ENCODE results near the gene APLP1.
A peak's percentile ranks its signal among the peaks of the same experiment; 100 is the strongest.
"Not testable (repeated sequence)": the region's sequence is repeated elsewhere in the genome, so short reads cannot be mapped to it uniquely, and the experiment has no call there.

APLP1 gene

DNA sequence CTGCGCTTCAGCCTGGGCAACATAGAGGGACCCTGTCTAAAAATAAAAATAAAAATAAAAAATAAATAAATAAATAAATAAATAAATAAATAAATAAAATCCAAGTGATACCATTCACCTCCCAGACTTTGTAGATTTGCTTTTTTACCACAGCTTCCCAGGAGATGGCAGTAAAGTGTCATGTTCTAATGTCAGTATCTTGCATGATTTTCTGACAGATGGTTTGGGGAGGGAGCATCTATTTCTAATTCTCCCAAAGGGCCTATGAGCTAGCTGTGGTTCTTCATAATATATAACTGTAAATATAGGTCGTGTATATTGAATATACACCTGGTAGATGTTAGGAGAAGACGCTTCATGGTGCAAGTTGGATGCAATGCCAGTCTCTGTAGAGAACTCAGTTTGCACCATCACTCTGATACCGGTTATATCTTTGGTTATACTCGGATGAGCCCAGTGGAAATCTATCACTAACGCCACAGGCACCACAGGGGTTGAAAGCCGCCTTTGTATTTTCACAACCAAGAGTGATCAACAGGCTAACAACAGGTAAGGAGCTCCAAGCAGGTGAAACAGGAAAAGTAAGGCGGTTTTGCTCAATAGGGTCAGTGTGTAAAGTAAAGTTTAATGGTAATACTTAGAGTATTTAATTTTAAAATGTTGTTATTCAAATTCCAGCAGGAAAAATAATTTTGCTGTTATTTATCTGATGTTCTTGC lies 13.9 kb downstream of the APLP1 start:
- DNase-seq (ENCODE audit: low read depth in 2 of 2) = no peak

DNA sequence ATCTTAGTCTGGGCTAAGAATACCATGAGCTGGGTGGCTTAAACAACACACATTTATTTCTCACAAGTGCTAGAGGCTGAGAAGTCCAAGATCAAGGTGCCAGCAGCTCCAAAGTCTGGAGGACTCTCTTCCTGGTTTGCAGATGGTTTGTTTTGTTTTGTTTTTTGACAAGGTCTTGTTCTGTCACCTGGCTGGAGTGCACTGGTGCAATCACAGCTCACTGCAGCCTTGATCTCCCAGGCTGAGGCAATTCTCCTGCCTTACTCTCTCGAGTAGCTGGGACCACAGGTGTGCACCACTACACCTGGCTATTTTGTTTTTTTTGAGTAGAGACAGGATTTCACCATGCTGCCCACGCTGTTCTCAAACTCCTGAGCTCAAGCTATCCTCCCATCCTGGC lies 15.5 kb downstream of the APLP1 start:
- no peak for DNase-seq (ENCODE audit: low read depth in 2 of 2)

DNA sequence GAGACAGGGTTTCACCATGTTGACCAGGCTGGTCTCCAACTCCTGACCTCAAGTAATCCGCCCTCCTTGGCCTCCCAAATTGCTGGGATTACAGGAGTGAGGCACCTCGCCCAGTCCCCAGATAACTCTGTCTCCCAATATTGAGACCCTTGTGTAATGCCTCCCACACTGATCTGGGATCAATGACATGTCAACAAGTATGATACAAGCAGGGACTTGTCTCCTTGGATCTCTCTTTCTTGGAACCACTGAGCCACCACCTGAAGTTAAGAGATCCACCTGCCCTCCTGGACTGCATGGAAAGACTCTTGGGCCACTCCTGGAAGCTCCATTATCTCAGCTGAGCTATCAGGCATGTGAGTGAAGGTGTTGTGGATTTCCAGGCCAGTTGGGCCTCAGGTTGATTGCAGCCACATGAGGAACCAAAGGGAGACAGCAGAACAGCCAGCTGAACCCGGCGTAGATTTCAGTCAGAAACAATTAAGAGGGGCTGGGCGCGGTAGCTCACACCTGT lies 16.9 kb downstream of the APLP1 start:
- no peak for DNase-seq (ENCODE audit: low read depth in 2 of 2)

DNA sequence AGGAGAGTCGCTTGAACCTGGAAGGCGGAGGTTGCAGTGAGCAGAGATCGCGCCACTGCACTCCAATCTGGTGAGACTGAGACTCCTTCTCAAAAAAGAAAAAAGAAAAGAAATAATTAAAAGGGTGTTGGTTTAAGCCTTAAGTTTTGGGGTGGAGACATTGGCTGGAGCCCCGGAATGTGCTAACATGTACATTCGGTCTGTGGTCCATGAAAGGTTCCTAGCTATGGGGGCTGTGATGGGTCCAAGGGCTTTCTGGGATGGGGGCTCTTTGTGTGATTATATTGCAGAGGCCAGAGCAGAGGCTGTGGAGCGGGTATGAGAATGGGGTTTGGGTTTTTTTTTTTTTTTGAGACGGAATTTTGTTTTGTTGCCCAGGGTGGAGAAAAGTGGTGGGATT lies 17.5 kb downstream of the APLP1 start:
- DNase-seq (ENCODE audit: low read depth in 2 of 2) = no peak

DNA sequence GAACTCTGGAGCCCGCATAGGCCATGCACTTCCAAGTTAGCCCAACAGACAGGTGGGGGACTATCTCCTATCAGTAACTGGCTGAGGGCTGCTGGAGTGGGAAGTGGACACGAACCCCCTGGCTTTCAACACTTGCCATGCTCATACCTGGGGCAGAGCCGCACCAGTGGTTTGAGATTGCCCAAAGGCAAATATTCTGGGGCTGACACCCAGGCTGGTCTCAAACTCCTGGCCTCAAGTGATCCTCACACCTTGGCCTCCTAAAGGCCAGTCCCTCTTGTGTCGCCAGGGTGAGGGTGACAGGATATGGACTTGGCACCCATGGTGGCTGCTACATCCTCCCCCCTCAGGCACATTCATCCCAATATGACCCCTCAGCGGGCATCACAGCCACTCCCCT lies 18.8 kb downstream of the APLP1 start:
- no peak for DNase-seq (ENCODE audit: low read depth in 2 of 2)

DNA sequence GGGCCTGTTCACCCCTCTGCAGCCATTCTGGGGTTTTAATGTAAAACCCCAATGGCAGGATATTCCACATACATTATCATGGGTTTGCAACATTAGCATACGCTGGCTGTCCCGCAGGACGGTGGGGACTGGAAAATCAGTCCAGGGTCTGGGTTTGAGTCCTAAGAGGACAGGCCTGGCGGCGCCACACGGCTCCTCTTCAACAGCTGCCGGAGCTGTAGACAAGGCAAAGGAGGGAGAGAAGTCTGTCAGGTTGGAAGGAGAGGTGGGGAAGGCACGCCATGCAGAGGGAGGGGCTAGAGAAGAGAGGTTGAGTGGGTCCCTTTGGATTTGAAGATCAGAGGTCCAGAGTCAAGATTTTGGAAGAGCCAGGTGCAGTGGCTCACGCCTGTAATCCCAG lies 20.0 kb downstream of the APLP1 start:
- no peak for DNase-seq (ENCODE audit: low read depth in 2 of 2)

DNA sequence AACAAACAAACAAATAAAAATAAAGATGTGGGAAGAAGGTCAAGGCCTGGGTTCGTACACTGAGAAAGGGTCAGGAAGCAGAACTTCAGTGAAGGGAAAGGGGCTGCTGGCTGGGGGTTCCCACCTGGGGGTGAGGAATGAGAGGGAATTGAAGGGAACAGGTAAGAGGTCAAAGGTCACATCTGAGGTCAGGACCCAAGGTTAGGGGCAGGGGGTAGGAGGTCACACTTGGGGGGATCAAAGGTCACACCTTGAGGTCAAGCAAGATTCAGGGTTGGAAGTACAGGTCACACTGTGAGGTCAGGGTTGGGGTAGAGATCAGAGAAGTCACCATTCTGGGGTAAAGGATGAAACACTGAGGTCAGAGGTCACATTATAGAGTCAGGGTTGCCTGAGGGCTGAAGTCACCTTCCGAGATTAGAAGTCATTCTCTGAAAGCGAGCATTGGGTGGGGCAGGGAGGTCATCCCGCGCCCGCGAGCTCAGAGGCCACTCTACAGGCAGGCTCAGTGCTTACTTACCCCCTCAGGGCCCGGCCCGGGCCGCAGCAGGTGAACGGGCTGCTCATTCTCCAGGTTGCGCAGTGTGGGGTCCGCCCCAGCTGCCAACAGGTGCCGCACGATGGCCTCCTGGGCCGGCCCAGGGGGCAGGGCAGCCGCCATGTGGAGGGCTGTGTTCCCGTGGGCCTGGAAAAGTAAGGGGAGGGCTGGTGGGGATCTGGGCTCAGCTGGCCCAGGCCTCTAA lies 21.2 kb downstream of the APLP1 start:
- DNase-seq (ENCODE audit: low read depth in 2 of 2) = no peak

DNA sequence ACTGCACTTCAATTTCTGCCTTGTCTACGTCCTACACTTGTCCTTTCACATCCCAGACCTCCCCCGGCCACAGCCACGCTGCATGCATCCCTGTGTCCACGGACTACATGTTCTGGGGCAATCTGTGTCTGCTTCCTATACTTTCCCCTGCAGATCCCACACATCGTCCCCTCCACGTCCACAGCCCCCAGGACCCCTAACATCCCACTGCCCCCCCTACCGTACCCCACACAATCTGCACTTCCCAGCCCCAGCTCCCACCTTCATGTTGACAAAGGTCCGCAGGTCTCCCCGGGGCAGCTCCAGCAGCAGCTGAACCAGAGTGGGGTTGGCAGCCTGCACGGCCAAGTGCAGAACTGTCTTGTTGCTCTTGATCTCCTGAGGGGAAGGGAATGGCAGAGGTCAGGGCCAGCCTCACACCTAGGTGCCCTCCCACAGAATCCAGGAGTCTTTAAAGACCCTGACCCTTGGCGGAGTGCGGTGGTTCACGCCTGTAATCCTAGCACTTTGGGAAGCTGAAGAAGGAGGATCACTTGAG lies 21.8 kb downstream of the APLP1 start:
- DNase-seq (ENCODE audit: low read depth in 2 of 2) = no peak

DNA sequence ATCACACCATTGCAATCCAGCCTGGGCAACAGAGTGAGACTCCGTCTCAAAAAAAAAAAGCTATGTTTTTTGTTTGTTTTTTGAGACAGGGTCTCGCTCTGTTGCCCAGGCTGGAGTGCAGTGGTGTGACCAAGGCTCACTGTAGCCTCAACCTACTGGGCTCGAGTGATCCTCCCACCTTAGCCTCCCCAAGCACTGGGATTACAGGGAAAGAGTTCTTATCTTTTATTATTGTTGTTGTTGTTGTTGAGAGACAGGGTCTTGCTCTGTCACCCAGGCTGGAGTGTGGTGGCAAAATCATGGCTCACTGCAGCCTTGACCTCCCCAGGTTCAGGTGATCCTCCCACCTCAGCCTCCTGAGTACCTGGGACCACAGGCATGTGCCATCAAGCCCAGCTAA lies 23.4 kb downstream of the APLP1 start:
- DNase-seq (ENCODE audit: low read depth in 2 of 2) = not testable (repeated sequence)

DNA sequence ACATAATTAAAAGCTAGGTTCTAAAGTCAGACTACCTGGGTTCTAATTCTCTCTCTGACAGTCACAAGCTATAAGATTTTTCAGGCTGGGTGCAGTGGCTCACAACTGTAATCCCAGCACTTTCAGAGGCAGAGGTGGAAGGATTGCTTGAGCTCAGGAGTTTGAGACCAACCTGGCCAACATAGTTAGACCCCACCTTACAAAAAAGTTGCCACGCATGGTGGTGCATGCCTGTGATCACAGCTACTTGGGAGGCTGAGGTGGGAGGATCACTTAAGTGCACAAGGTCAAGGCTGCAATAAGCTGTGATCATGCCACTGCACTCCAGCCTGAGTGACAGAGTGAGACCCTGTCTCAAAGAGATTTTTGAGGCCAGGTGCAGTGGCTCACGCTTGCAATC lies 26.0 kb downstream of the APLP1 start:
- DNase-seq (ENCODE audit: low read depth in 2 of 2) = no peak

DNA sequence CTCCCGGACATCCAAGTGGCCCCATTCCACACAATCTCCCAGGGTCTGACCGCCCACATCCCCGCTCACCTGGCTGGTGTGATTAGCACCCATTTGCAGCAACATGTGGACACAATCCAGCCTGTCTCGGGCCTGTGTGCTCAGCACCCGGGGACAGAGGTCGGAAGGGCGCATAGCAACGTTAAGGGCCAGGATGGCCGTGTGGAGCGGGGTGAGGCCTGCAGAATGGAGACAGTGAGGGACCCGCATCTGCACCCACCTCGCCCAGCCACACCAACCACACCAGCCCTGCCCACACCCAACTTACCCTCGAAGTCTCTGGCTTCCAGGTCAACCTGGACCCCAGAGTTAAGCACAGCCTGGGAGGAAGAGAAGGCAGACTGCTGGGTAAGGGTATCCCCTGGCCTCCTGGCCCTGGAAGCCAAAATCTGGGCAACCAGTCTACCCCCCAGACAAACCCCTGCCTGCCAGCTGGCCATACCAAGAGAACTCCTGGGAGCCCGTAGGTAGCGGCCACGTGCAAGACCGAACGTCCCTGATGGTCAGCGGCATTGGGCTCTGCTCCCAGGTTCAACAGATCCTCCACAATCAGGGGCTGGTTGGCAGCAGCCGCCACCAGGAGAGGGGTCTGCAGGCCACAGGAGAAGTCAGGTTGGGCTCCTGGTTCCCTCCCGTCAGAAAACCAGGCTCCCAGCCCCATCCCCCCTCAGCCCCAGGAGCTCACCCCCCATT lies 27.7 kb downstream of the APLP1 start:
- no peak for DNase-seq (ENCODE audit: low read depth in 2 of 2)

DNA sequence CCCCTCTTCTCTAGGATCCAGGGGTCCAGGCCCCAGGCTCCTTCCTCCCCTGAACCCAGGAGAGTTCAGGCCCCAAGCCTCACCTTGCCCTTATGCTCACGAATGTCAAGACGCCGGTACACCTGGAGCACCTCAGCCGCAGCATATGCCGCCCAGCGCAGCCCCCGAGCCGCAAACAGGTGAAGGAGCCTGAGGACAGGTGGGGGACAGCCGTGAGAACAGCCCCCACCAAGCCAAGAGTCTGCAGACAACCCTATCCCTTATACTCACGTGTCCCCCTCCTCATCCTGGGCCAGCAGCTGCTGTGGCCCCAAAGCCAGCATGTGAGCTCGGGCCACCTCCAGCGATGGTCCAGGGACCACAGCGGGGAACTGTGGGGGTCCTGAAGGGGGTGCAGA lies 28.3 kb downstream of the APLP1 start:
- DNase-seq (ENCODE audit: low read depth in 2 of 2) = no peak

DNA sequence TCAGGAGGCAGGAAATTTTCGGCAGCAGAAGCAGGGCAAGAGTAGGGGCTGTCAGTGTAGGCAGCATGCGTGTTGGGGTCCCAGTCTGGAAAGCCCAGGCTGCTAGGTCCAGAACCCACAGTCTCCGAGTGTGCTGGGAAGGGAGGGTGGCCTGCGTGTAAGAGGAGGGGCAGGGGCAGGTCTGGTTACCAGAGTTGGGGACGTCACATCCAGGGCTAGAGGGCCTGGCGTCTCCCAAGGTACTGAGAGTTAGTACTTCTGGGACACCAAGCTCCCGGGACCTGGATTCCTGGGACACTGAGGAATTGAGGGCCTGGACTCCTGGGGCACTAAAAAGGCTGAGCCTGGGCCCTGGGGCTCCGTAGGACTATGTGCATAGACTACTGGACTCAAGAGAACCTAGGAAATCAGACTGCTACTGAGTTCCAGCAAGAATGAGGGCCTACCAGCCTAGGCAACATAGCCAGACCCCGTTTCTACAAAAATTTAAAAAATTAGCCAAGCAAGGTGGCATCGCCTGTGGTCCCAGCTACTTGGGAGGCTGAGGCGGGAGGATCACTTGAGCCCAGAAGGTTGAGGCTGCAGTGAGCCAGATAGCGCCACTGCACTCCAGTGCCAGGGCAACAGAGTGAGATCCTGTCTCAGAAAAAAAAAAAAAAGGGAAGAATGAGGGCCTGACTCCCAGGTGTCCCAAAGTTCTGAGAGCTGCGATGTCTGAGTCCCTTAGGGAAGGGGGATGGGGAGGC lies 29.5 kb downstream of the APLP1 start:
- no peak for DNase-seq (ENCODE audit: low read depth in 2 of 2)

DNA sequence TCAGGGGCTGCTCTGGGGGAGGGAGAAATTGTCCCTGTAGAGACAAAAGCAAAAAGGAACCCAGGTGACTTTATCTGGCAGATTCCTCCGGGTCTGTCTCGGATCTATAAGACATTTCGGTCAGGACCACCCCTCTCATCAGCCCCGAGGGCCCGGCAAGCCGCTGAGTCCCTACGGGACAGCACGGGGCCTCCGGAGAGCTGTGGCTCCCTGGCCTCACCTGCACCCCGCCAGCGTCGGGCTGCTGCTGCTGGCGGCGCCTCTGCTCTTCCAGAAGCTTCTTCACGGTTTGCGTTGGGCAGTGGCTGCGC lies 30.1 kb downstream of the APLP1 start:
- no peak for DNase-seq (ENCODE audit: low read depth in 2 of 2)

DNA sequence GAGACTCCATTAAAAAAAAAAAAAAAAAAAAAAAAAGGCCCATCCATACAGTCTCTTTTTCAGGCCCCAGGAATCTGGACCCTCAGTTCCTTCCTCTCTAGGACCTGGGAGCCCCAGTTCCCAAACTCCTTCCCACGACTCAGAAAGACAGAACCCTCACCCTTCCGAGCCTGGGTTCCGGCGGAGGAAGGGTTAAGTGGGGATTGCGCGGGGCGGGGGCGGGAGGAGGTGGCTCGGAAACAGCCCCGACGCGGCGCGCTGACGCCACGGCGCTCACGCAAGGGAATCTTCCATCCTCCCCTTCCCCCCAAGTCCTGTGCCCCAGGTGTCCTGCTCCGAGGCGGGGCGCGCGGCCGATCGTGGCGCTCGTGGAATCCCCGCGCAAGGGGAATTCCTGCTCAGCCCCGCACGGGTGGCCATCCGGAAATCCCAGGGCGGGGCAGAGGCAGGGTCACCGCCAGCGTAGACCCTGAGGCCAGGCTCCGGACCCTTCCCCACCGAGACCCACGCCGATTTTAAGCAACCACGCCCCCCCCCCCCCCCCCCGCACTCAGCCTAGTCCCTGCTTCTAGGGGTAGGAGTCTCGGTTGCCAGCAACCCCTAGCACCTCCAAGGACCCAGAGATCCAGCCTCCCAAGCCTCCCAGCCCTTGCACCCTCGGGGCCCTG lies 31.3 kb downstream of the APLP1 start:
- peak; percentile 79 to 80 for DNase-seq (ENCODE audit: low read depth in 2 of 2)

DNA sequence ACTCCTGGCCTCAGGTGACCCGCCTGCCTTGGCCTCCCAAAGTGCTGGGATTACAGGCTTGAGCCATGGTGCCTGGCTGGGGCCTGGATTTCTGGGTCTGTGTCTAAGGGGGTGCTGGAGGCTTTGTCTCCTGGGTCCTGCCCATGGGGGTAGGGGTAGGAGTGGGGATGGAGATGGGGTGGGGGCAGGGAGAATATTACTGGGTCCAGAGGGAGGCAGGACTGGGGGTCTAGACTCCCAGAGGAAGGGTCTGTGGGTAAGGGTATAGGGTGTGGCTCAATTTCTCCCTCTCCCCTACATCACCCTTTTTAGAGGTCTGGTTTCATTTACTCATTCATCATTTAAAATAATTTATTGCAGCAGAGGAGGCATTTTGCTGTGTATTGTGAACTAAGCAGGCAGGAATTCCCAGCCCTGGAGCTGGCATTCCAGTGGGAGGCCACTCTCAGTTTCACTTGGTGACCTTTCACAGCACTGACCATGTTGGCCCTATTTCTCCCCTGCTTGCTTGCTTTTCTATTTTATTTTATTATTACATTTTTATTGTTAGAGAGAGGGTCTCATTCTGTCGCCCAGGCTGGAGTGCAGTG lies 32.8 kb downstream of the APLP1 start:
- DNase-seq (ENCODE audit: low read depth in 2 of 2) = no peak

DNA sequence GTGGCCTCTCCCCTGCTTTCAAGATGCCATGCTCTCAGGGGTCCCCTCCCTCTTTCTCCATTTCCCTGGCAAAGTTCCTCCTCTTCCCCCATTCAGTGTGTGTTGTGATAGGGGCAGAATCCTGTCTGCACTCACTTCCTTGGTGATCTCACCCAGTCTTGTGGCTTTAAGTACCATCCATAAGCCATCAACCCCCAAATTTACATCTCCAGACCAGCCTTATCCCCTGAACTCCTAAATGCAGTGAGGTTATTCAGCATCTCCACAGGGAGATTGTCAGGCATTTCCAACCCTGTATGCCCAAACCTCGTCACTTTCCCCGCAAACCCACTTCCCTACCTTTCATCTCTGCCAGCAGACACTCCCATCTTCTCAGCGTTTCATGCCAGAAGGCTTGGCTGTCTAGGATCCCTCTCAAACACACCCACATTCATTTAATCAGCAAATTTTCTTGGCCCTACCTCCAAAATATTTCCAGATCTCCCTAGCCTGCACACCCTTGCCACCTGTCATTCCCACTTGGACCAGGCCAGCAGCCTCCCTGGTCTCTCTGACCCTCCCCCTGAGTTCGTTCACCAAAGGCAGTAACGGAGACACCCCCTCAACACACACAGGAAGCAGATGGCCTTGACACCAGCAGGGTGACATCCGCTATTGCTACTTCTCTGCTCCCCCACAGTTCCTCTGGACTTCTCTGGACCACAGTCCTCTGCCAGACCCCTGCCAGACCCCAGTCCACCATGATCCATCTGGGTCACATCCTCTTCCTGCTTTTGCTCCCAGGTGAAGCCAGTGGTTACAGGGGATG lies 33.7 kb downstream of the APLP1 start, which contains the start of gene HCST:
TSS of gene HCST (plus strand) at position 676 of the 808 bp plus-strand sequence. CDS start at position 741, 65 bp downstream.
- DNase-seq (ENCODE audit: low read depth in 2 of 2) = no peak

DNA sequence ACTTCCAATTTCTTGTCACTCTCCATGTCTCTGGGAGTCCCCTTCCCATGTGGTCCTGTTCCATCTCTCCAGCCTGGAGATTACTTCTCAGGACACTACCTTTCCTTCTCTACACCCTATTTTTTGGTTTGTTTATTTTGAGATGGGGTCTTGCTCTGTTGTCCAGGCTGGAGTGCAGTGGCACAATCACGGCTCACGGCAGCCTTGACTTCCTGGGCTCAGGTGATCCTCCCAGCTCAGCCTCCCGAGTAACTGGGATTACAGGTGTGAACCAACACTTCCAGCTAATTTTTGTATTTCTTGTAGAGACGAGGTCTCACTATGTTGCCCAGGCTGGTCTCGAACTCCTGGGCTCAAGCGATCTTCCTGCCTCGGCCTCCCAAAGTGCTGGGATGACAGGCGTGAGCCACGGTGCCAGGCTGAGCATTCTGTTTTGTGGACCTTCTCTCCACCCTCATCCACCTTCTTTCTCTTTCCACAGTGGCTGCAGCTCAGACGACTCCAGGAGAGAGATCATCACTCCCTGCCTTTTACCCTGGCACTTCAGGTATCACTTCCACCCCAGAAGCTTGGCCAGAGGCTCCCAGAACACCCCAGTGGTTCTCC lies 34.6 kb downstream of the APLP1 start:
- DNase-seq (ENCODE audit: low read depth in 2 of 2) = no peak

DNA sequence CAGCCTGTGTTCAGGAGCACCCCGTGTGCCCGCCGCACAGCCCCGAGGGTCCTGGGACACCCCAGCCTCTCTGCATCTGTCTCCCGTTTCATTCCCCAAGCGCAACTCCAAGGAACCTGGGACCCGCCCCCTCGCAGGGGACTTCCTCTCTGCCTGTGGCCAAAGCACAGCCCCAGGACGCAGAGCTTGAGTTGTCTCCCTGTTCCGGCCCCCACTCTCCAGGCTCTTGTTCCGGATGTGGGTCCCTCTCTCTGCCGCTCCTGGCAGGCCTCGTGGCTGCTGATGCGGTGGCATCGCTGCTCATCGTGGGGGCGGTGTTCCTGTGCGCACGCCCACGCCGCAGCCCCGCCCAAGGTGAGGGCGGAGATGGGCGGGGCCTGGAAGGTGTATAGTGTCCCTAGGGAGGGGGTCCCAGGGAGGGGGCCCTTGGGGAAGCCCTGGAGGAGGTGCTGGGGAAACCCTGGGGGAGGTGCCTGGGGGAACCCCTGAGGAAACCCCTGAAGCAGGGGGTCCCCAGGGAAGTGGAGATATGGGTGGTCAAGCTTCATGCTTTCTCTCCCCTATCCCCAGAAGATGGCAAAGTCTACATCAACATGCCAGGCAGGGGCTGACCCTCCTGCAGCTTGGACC lies 35.3 kb downstream of the APLP1 start:
- DNase-seq (ENCODE audit: low read depth in 2 of 2) = peak; percentile 74 to 80

Data from activated CD4-positive, alpha-beta T cell treated with anti-CD3 and anti-CD28 coated beads for 24 hours (primary cell).